H9 (cell line): ENCODE data around the gene RBBP7. TPM values are rescaled to one million over a fixed set of nuclear protein-coding genes. Genes with fewer than 3 reads are reported as not detected.
A peak's percentile ranks its signal among the peaks of the same experiment; 100 is the strongest.

Experiments
- DNase-seq: peaks from one replicate; pipeline ENCODE4 v3.0.0-alpha.2; 2017
- H2AFZ ChIP-seq: one replicate; pipeline ENCODE4 v1.6.1; 2013; ENCODE audit warnings: mild to moderate bottlenecking, low read length, control low read depth, moderate library complexity
- H2AK5ac ChIP-seq: 2 replicates; pipeline ENCODE4 v1.6.1; 2013; ENCODE audit warnings: low read length, control low read depth, mixed read lengths; ENCODE audit not compliant: insufficient read length
- H2BK120ac ChIP-seq: one replicate; pipeline ENCODE4 v1.6.1; 2013; ENCODE audit warnings: low read depth, mild to moderate bottlenecking, low read length, control low read depth, inconsistent platforms; ENCODE audit not compliant: poor library complexity, severe bottlenecking
- H2BK12ac ChIP-seq: 2 replicates; pipeline ENCODE4 v1.6.1; 2013; ENCODE audit warnings: low read length, control low read depth, mixed read lengths, low read depth; ENCODE audit not compliant: insufficient read length
- H2BK15ac ChIP-seq: 2 replicates; pipeline ENCODE4 v1.6.1; 2013; ENCODE audit warnings: low read depth, low read length, control low read depth
- H2BK20ac ChIP-seq: one replicate; pipeline ENCODE4 v1.6.1; 2013; ENCODE audit warnings: low read depth, mild to moderate bottlenecking, low read length, control low read depth, inconsistent platforms; ENCODE audit not compliant: poor library complexity, severe bottlenecking
- H2BK5ac ChIP-seq: 2 replicates; pipeline ENCODE4 v1.6.1; 2013; ENCODE audit warnings: low read length, control low read depth, mixed read lengths; ENCODE audit not compliant: insufficient read length
- H3K14ac ChIP-seq: 2 replicates; pipeline ENCODE4 v1.6.1; 2013; ENCODE audit warnings: low read length, control low read depth; ENCODE audit not compliant: insufficient read depth
- H3K18ac ChIP-seq: 2 replicates; pipeline ENCODE4 v1.6.1; 2013; ENCODE audit warnings: low read depth, mild to moderate bottlenecking, mixed read lengths, low read length, control low read depth; ENCODE audit not compliant: insufficient read length
- H3K23ac ChIP-seq: 2 replicates; pipeline ENCODE4 v1.6.1; 2013; ENCODE audit warnings: low read length, control low read depth, mixed read lengths, low read depth; ENCODE audit not compliant: insufficient read length
- H3K23me2 ChIP-seq: 2 replicates; pipeline ENCODE4 v1.6.1; 2013; ENCODE audit warnings: low read depth, mild to moderate bottlenecking, mixed read lengths, low read length, control low read depth; ENCODE audit not compliant: insufficient read length, poor library complexity, severe bottlenecking
- H3K27ac ChIP-seq: 2 replicates; pipeline ENCODE4 v1.5.1; 2013; ENCODE audit warnings: low read length, control low read depth, mixed read lengths, low read depth; ENCODE audit not compliant: insufficient read length
- H3K27me3 ChIP-seq: 2 replicates; pipeline ENCODE4 v1.6.1; 2013; ENCODE audit warnings: low read length, control low read depth, inconsistent platforms; ENCODE audit not compliant: insufficient read depth
- H3K4ac ChIP-seq: 2 replicates; pipeline ENCODE4 v1.6.1; 2013; ENCODE audit warnings: low read depth, mild to moderate bottlenecking, control low read depth, inconsistent platforms, low read length, moderate library complexity
- H3K4me1 ChIP-seq: 2 replicates; pipeline ENCODE4 v1.6.1; 2013; ENCODE audit warnings: low read length, control low read depth, inconsistent platforms; ENCODE audit not compliant: insufficient read depth
- H3K4me2 ChIP-seq: 2 replicates; pipeline ENCODE4 v1.6.1; 2013; ENCODE audit warnings: low read length, control low read depth, mixed read lengths; ENCODE audit not compliant: insufficient read length, insufficient read depth
- H3K56ac ChIP-seq: 2 replicates; pipeline ENCODE4 v1.6.1; 2013; ENCODE audit warnings: low read depth, mild to moderate bottlenecking, mixed read lengths, low read length, control low read depth; ENCODE audit not compliant: insufficient read length
- H3K79me1 ChIP-seq: 2 replicates; pipeline ENCODE4 v1.6.1; 2013; ENCODE audit warnings: low read depth, mild to moderate bottlenecking, moderate library complexity, low read length, control low read depth, inconsistent platforms; ENCODE audit not compliant: insufficient read depth, poor library complexity, severe bottlenecking
- H3K79me2 ChIP-seq: 2 replicates; pipeline ENCODE4 v1.6.1; 2013; ENCODE audit warnings: low read length, control low read depth, inconsistent platforms; ENCODE audit not compliant: insufficient read depth
- H3K9ac ChIP-seq: 2 replicates; pipeline ENCODE4 v1.6.1; 2013; ENCODE audit warnings: low read length, control low read depth, mixed read lengths; ENCODE audit not compliant: insufficient read length; ENCODE audit errors: extremely low read depth
- H3K9me3 ChIP-seq: one replicate; pipeline ENCODE4 v1.6.1; 2013; ENCODE audit warnings: low read depth, low read length, inconsistent platforms; ENCODE audit not compliant: control insufficient read depth
- H3T11ph ChIP-seq: one replicate; pipeline ENCODE4 v1.6.1; 2013; ENCODE audit warnings: mild to moderate bottlenecking, low read length, control low read depth, inconsistent platforms
- H4K20me1 ChIP-seq: one replicate; pipeline ENCODE4 v1.6.1; 2013; ENCODE audit not compliant: control insufficient read depth, insufficient read length, insufficient read depth
- H4K5ac ChIP-seq: 2 replicates; pipeline ENCODE4 v1.6.1; 2013; ENCODE audit warnings: low read depth, mild to moderate bottlenecking, mixed read lengths, low read length, control low read depth; ENCODE audit not compliant: insufficient read length
- H4K8ac ChIP-seq: replicated peaks from 2 replicates; pipeline ENCODE4 v1.6.1; 2013; ENCODE audit warnings: low read length, control low read depth, mixed read lengths, low read depth; ENCODE audit not compliant: insufficient read length
- H4K91ac ChIP-seq: 2 replicates; pipeline ENCODE4 v1.6.1; 2013; ENCODE audit warnings: low read depth, mild to moderate bottlenecking, moderate library complexity, mixed read lengths, low read length, control low read depth; ENCODE audit not compliant: insufficient read length
- H3K27ac Mint-ChIP-seq, 3 experiments: 2 replicates in 2 of 3; 3 replicates in 1 of 3; pipeline ENCODE4 v1.8.0; 2020 to 2021; ENCODE audit warnings: mixed read lengths in 3 of 3, mild to moderate bottlenecking in 1 of 3, moderate library complexity in 1 of 3
- H3K27me3 Mint-ChIP-seq: 2 replicates; pipeline ENCODE4 v1.8.0; 2021; ENCODE audit warnings: low read depth, mild to moderate bottlenecking, moderate library complexity, mixed read lengths
- H3K36me3 Mint-ChIP-seq, 3 experiments: 2 replicates in 2 of 3; 3 replicates in 1 of 3; pipeline ENCODE4 v1.8.0; 2020 to 2021; ENCODE audit warnings: low read depth in 3 of 3, mixed read lengths in 3 of 3; ENCODE audit not compliant: insufficient read depth in 1 of 3
- H3K4me1 Mint-ChIP-seq, 2 experiments: 2 replicates each; pipeline ENCODE4 v1.8.0; 2020; ENCODE audit warnings: mixed read lengths in 2 of 2
- H3K4me3 Mint-ChIP-seq, 2 experiments: 2 replicates in 1 of 2; 3 replicates in 1 of 2; pipeline ENCODE4 v1.8.0; 2020 to 2021; ENCODE audit warnings: mild to moderate bottlenecking in 2 of 2, mixed read lengths in 2 of 2, moderate library complexity in 1 of 2
- H3K9me3 Mint-ChIP-seq, 2 experiments: 2 replicates in 1 of 2; 3 replicates in 1 of 2; pipeline ENCODE4 v1.8.0; 2020; ENCODE audit warnings: mild to moderate bottlenecking in 2 of 2, mixed read lengths in 2 of 2, moderate library complexity in 1 of 2
- CTCF ChIP-seq: fragments of 200-600 bp; sonication (generic); conservative IDR thresholded peaks from 3 replicates; pipeline ENCODE4 v1.8.0; 2021; ENCODE audit warnings: antibody characterized with exemption, mild to moderate bottlenecking
- WGBS: extraction: QIAGEN DNeasy Blood & Tissue Kit; methylation state at CpG from one replicate; pipeline ENCODE4 v1.1.7; 2013; ENCODE audit warnings: missing lambda C conversion rate, low lambda C conversion rate, mixed read lengths; ENCODE audit not compliant: insufficient read length; ENCODE audit errors: extremely low coverage; 5-methylcytosine and 5-hydroxymethylcytosine counted together
- total RNA-seq: library from RNA; stranded (reverse); gene quantifications from 2 replicates; pipeline ENCODE4 v1.2.1, GENCODE V29; 2021

RBBP7 gene
- total RNA-seq, 1 experiment from 2014 or later = 249 TPM

- DNase-seq = peak; percentile 52
- H3K27ac Mint-ChIP-seq = peak overlapping the region; percentile 52 to 97 (median 96); a peak in 5 of 7 replicates
- peaks cover 68 to 97% (median 74%) of the 10 kb centered on the region in 3 experiments for H3K36me3 Mint-ChIP-seq
Observed at GRCh38 chrX:16838202-16839066, 31.7 kb downstream of the RBBP7 start.

More at GRCh38 chrX:16838202-16839066, 31.7 kb downstream of the RBBP7 start:
- Mint-ChIP-seq H3K4me1 (peaks cover 41 to 53% of the 10 kb centered on the region in 2 experiments), H3K9me3 (no peaks in the 10 kb centered on the region), H3K4me3 (no peak overlapping the region), H3K27me3 (no peaks in the 10 kb centered on the region)
- Histone ChIP-seq H2BK12ac (no peak overlapping the region), H2BK20ac (no peak overlapping the region), H3K79me1 (no peaks in the 10 kb centered on the region), H3K79me2 (no peaks in the 10 kb centered on the region), H3K9me3 (no peaks in the 10 kb centered on the region), H3K18ac (no peak overlapping the region), H2BK120ac (no peak overlapping the region), H4K5ac (no peak overlapping the region), H2AFZ (no peak overlapping the region), H3K27ac (no peak overlapping the region), H3K9ac (no peak overlapping the region), H3K23me2 (no peaks in the 10 kb centered on the region), H4K91ac (no peak overlapping the region), H4K20me1 (no peaks in the 10 kb centered on the region), H3K23ac (no peak overlapping the region), H2BK15ac (no peak overlapping the region), H3K4me1 (peaks cover 2% of the 10 kb centered on the region; the same call in 1 of the 2 replicates), H3K4ac (no peak overlapping the region), H2BK5ac (no peak overlapping the region), H3T11ph (no peak overlapping the region), H3K27me3 (no peaks in the 10 kb centered on the region), H3K14ac (no peak overlapping the region), H4K8ac (no peak overlapping the region), H3K56ac (no peak overlapping the region), H3K4me2 (no peak overlapping the region), H2AK5ac (no peak overlapping the region)
- no CpG with 5 or more reads among the region's 11 CpGs for WGBS
- TF ChIP-seq CTCF = no peak; the same call in 2 of the 3 replicates
